CD4-positive, alpha-beta T cell treated with Interleukin-6 for 4 hours (primary cell): ENCODE data around the gene BOLL.
A peak's percentile ranks its signal among the peaks of the same experiment; 100 is the strongest.
"Not testable (repeated sequence)": the region's sequence is repeated elsewhere in the genome, so short reads cannot be mapped to it uniquely, and the experiment has no call there.

Source experiments
- DNase-seq: peaks from one replicate; pipeline ENCODE4 v3.0.0-alpha.2; 2020; ENCODE audit warnings: mixed read lengths

The BOLL gene

GRCh38 chr2:197705912-197706838 lies 78.9 kb downstream of the BOLL start:
- DNase-seq, result peak; percentile 9

GRCh38 chr2:197705121-197705911 lies 79.8 kb downstream of the BOLL start, which contains the start of gene MARS2:
Gene MARS2, plus strand, starts transcription at chr2:197705369. Its CDS starts 37 bp downstream, at chr2:197705406.
- peak; percentile 95 for DNase-seq

- no peak for DNase-seq
Observed at GRCh38 chr2:197704434-197705120, 80.5 kb downstream of the BOLL start.

GRCh38 chr2:197700960-197701359 lies 84.2 kb downstream of the BOLL start:
- no peak for DNase-seq

- DNase-seq, result not testable (repeated sequence)
Observed at GRCh38 chr2:197699724-197700123, 85.4 kb downstream of the BOLL start.

GRCh38 chr2:197696571-197696970 lies 88.5 kb downstream of the BOLL start:
- DNase-seq, result not testable (repeated sequence)

- DNase-seq, result not testable (repeated sequence)
Observed at GRCh38 chr2:197695971-197696370, 89.1 kb downstream of the BOLL start.

GRCh38 chr2:197695206-197695605 lies 89.9 kb downstream of the BOLL start:
- DNase-seq, result not testable (repeated sequence)

GRCh38 chr2:197677483-197677882 lies 107.6 kb downstream of the BOLL start:
- no peak for DNase-seq

GRCh38 chr2:197677056-197677455 lies 108.1 kb downstream of the BOLL start:
- DNase-seq, result no peak
